ENCODE measurements around the gene GABARAPL1. TPM values are rescaled to one million over a fixed set of nuclear protein-coding genes. Genes with fewer than 3 reads are reported as not detected.

GABARAPL1 gene
- total RNA-seq, 1 donor from 2014 or later, result 23.0 TPM

DNA sequence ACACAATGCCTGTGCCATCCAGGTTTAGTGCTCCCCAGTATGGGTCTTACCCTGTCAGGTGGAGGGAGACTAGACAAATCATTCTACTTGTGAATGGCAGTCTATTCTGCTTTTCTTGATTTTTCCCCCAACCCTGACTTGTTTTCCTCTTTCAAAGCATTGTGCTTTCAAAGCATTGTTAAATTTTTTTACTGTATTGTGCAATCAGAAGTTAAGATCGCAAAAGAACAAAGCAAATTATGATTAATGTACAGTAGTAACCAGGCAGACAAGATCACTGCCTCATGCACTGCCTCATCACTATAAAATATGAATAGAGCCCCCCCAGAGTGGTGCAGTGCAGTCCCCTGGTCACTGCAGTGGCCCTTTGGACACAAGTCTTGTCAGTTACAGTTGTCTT lies 14.1 kb downstream of the GABARAPL1 start:
- no peak overlapping the region for H3K27ac ChIP-seq (ENCODE audit: low read depth, low read length)
- no peak overlapping the region for H3K4me3 ChIP-seq (ENCODE audit: low read length in 3 of 3)
- no peaks in the 10 kb centered on the region for H3K27me3 ChIP-seq (ENCODE audit: control insufficient read depth in 3 of 3, insufficient read depth in 3 of 3, low read length in 3 of 3)
- no peaks in the 10 kb centered on the region for H3K9me3 ChIP-seq (ENCODE audit: control insufficient read depth in 3 of 3, low read length in 3 of 3)
- peaks cover 23 to 27% (median 26%) of the 10 kb centered on the region in 3 donors for H3K36me3 ChIP-seq (ENCODE audit: control insufficient read depth in 3 of 3, insufficient read depth in 3 of 3, low read length in 3 of 3)
- no peak overlapping the region for H3K9ac ChIP-seq (ENCODE audit: low read depth in 1 of 3, low read length in 3 of 3)
- peaks cover 0 to 2% (median 0%) of the 10 kb centered on the region in 3 donors for H3K4me1 ChIP-seq (ENCODE audit: control insufficient read depth in 3 of 3, insufficient read depth in 3 of 3, low read length in 3 of 3)

DNA sequence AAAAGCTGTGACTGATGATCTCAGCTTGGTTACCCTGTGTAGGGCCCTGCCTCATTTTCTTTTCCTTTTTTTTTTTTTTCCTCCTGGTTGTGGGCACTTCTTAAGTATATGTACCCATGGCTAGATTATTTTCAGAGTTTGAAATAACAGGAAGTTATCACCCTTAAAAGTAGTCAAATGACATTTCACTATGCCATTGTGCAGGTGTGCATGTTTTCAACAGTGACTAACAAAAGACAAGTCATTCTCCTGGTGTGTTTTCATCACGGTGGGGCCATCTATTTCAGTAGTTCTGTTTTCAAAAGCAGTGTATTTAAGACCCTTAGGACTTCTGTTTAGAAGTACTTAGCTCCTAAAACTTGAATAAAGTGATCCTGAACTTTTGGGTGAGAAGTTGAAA lies 15.0 kb downstream of the GABARAPL1 start:
- no peak overlapping the region for H3K27ac ChIP-seq (ENCODE audit: low read depth, low read length)
- H3K27me3 ChIP-seq (ENCODE audit: control insufficient read depth in 3 of 3, insufficient read depth in 3 of 3, low read length in 3 of 3), result no peaks in the 10 kb centered on the region
- peaks cover 14 to 18% (median 17%) of the 10 kb centered on the region in 3 donors for H3K36me3 ChIP-seq (ENCODE audit: control insufficient read depth in 3 of 3, insufficient read depth in 3 of 3, low read length in 3 of 3)
- no peak overlapping the region for H3K9ac ChIP-seq (ENCODE audit: low read depth in 1 of 3, low read length in 3 of 3)
- no peak overlapping the region for H3K4me3 ChIP-seq (ENCODE audit: low read length in 3 of 3)
- H3K9me3 ChIP-seq (ENCODE audit: control insufficient read depth in 3 of 3, low read length in 3 of 3), result no peaks in the 10 kb centered on the region
- H3K4me1 ChIP-seq (ENCODE audit: control insufficient read depth in 3 of 3, insufficient read depth in 3 of 3, low read length in 3 of 3), result peaks cover 0 to 2% (median 0%) of the 10 kb centered on the region in 3 donors

DNA sequence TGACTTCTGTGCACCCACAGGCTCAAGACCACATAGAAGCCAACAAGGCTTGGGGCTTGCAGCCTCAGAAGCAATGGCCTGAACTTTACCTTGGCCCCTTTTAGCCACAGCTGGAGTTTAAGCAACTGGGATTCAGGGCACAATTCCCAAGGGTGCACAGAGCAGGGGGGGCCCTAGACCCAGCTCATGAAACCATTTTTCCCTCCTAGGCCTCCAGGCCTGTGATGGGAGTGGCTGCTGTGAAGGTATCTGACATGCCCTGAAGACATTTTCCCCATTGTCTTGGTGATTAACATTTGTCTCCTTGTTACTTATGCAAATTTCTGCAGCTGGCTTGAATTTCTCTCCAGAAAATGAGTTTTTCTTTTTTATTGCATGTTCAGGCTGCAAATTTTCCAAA lies 21.9 kb downstream of the GABARAPL1 start:
- no peaks in the 10 kb centered on the region for H3K27me3 ChIP-seq (ENCODE audit: control insufficient read depth in 3 of 3, insufficient read depth in 3 of 3, low read length in 3 of 3)
- H3K4me1 ChIP-seq (ENCODE audit: control insufficient read depth in 3 of 3, insufficient read depth in 3 of 3, low read length in 3 of 3), result no peaks in the 10 kb centered on the region
- no peaks in the 10 kb centered on the region for H3K36me3 ChIP-seq (ENCODE audit: control insufficient read depth in 3 of 3, insufficient read depth in 3 of 3, low read length in 3 of 3)
- no peak overlapping the region for H3K9ac ChIP-seq (ENCODE audit: low read depth in 1 of 3, low read length in 3 of 3)
- no peaks in the 10 kb centered on the region for H3K9me3 ChIP-seq (ENCODE audit: control insufficient read depth in 3 of 3, low read length in 3 of 3)
- no peak overlapping the region for H3K27ac ChIP-seq (ENCODE audit: low read depth, low read length)
- H3K4me3 ChIP-seq (ENCODE audit: low read length in 3 of 3), result no peak overlapping the region

DNA sequence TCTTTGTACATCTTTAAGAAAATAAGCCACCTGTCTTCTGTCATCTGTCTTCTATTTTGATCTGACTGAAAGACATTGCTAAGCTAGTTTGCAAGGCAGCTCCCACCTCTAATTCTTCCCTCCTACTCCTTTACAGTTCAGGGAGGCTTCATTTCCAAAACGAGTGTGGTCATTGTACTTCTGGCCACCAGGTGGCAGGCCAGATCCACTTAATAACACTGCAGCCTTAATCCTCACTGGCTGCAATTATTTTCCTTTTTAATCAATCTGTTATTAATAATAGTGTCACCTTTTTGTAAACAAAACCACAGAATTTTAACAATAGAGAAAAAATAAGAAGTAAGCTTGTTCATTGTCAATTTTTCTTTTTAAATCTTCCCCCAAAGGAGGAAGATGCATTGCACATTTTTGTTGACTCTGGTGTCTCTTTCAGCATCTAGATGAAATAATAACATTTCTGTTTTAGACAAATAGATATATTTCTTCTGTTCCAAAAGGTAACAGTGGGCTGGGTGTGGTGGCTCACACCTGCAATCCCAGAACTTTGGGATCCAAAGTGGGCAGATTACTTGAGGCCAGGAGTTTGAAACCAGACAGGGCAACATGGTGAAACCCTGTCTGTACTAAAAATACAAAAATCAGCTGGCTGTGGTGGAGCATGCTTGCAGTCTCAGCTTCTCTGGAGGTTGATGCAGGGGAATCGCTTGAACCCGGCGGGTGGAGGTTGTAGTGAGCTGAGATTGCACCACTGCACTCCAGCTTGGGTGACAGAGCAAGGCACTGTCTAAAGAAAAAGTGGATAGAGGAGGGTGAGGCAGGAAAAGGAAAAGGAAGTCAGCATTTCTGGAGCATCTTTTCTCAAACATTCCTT lies 23.3 kb downstream of the GABARAPL1 start:
- Histone ChIP-seq H3K9ac (ENCODE audit: low read depth in 1 of 3, low read length in 3 of 3) (no peak overlapping the region), H3K36me3 (ENCODE audit: control insufficient read depth in 3 of 3, insufficient read depth in 3 of 3, low read length in 3 of 3) (no peaks in the 10 kb centered on the region), H3K27me3 (ENCODE audit: control insufficient read depth in 3 of 3, insufficient read depth in 3 of 3, low read length in 3 of 3) (no peaks in the 10 kb centered on the region), H3K27ac (ENCODE audit: low read depth, low read length) (no peak overlapping the region), H3K4me1 (ENCODE audit: control insufficient read depth in 3 of 3, insufficient read depth in 3 of 3, low read length in 3 of 3) (no peaks in the 10 kb centered on the region), H3K4me3 (ENCODE audit: low read length in 3 of 3) (no peak overlapping the region), H3K9me3 (ENCODE audit: control insufficient read depth in 3 of 3, low read length in 3 of 3) (no peaks in the 10 kb centered on the region)

DNA sequence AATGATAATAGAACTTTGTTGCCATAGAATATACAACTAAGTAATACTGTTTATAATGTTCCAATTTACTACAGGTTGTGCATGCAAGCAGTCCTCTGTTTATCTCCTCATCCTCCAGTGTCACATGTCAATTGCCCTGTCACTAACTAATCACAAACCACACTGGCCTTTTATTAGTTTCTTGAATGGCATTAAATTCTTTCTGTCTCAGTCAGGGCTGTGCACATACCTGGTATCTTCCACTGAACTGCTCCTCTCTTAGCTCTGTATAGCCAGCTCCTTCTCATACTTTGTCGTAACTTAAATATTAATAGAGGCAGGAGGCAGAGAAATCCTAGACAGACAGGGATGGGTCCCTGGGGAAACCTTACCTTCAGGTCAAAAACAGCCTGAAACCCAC lies 24.0 kb downstream of the GABARAPL1 start:
- H3K4me1 ChIP-seq (ENCODE audit: control insufficient read depth in 3 of 3, insufficient read depth in 3 of 3, low read length in 3 of 3), result no peaks in the 10 kb centered on the region
- H3K9ac ChIP-seq (ENCODE audit: low read depth in 1 of 3, low read length in 3 of 3), result no peak overlapping the region
- no peaks in the 10 kb centered on the region for H3K27me3 ChIP-seq (ENCODE audit: control insufficient read depth in 3 of 3, insufficient read depth in 3 of 3, low read length in 3 of 3)
- no peak overlapping the region for H3K4me3 ChIP-seq (ENCODE audit: low read length in 3 of 3)
- no peak overlapping the region for H3K27ac ChIP-seq (ENCODE audit: low read depth, low read length)
- H3K9me3 ChIP-seq (ENCODE audit: control insufficient read depth in 3 of 3, low read length in 3 of 3), result no peaks in the 10 kb centered on the region
- no peaks in the 10 kb centered on the region for H3K36me3 ChIP-seq (ENCODE audit: control insufficient read depth in 3 of 3, insufficient read depth in 3 of 3, low read length in 3 of 3)

DNA sequence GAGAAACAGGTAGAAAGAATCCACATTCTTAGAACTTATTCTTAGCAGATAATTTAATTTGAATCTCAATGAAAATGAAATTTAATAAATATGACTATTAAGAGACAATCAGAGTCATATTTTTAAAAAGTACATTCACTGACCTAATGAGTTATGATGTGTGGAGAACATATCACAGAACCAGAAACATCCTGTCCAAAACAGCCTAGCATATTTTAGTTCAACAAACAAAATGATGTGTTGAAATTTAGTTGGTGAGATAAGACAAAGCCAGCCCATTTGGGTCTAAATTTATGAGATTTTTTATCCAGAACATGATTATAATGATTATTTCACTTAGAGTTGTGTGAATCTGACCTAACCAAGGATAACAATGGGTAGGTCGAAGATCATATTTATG lies 25.8 kb downstream of the GABARAPL1 start:
- Histone ChIP-seq H3K9ac (ENCODE audit: low read depth in 1 of 3, low read length in 3 of 3) (no peak overlapping the region), H3K27me3 (ENCODE audit: control insufficient read depth in 3 of 3, insufficient read depth in 3 of 3, low read length in 3 of 3) (no peaks in the 10 kb centered on the region), H3K4me3 (ENCODE audit: low read length in 3 of 3) (no peak overlapping the region), H3K27ac (ENCODE audit: low read depth, low read length) (no peak overlapping the region), H3K4me1 (ENCODE audit: control insufficient read depth in 3 of 3, insufficient read depth in 3 of 3, low read length in 3 of 3) (no peaks in the 10 kb centered on the region), H3K9me3 (ENCODE audit: control insufficient read depth in 3 of 3, low read length in 3 of 3) (no peaks in the 10 kb centered on the region), H3K36me3 (ENCODE audit: control insufficient read depth in 3 of 3, insufficient read depth in 3 of 3, low read length in 3 of 3) (no peaks in the 10 kb centered on the region)

DNA sequence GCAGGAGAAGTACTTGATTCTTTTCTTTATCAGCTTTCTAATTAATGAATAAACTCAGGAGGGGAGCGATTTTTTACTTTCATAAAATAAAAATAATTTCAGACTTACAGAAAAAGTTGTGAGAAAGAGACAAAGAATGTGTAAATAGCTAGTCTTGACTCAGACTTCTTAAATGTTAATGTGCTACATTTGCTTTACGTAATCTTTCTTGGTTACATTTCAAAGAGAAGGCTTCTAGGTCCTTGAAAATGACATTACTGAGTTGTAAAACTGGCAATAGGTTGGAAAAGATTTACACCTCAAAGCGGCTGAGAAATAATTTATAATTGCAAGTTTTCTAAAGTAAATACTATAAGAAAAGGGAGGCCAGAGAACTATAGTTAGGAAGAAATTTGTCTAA lies 28.6 kb downstream of the GABARAPL1 start:
- Histone ChIP-seq H3K36me3 (ENCODE audit: control insufficient read depth in 3 of 3, insufficient read depth in 3 of 3, low read length in 3 of 3) (no peaks in the 10 kb centered on the region), H3K9ac (ENCODE audit: low read depth in 1 of 3, low read length in 3 of 3) (no peak overlapping the region), H3K4me3 (ENCODE audit: low read length in 3 of 3) (no peak overlapping the region)

DNA sequence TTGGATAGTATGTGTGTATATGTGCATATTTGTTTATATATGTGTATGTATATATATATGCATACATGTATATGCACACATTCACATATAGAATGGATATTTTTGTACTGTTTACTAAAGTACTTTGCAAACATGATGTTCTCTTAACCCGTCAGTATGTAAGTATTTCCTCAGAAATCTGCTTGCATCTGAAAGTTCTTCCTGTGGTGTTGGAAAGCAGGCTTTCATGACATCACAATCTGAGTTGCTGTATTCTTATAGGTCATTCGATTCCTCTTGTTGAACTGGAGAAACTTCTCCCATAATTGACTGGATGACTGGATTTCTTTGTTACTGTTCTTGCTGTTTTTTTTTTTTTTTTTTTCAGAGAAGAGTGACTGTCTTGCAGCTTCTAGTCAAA lies 29.1 kb downstream of the GABARAPL1 start:
- Histone ChIP-seq H3K27me3 (ENCODE audit: control insufficient read depth in 3 of 3, insufficient read depth in 3 of 3, low read length in 3 of 3) (no peaks in the 10 kb centered on the region), H3K27ac (ENCODE audit: low read depth, low read length) (no peak overlapping the region), H3K9ac (ENCODE audit: low read depth in 1 of 3, low read length in 3 of 3) (no peak overlapping the region), H3K9me3 (ENCODE audit: control insufficient read depth in 3 of 3, low read length in 3 of 3) (no peaks in the 10 kb centered on the region), H3K36me3 (ENCODE audit: control insufficient read depth in 3 of 3, insufficient read depth in 3 of 3, low read length in 3 of 3) (no peaks in the 10 kb centered on the region), H3K4me1 (ENCODE audit: control insufficient read depth in 3 of 3, insufficient read depth in 3 of 3, low read length in 3 of 3) (no peaks in the 10 kb centered on the region), H3K4me3 (ENCODE audit: low read length in 3 of 3) (no peak overlapping the region)

More for the DNA sequence above, 28.6 kb downstream of the GABARAPL1 start:
- Histone ChIP-seq H3K4me1 (ENCODE audit: control insufficient read depth in 3 of 3, insufficient read depth in 3 of 3, low read length in 3 of 3) (no peaks in the 10 kb centered on the region), H3K9me3 (ENCODE audit: control insufficient read depth in 3 of 3, low read length in 3 of 3) (no peaks in the 10 kb centered on the region), H3K27me3 (ENCODE audit: control insufficient read depth in 3 of 3, insufficient read depth in 3 of 3, low read length in 3 of 3) (no peaks in the 10 kb centered on the region), H3K27ac (ENCODE audit: low read depth, low read length) (no peak overlapping the region)

DNA sequence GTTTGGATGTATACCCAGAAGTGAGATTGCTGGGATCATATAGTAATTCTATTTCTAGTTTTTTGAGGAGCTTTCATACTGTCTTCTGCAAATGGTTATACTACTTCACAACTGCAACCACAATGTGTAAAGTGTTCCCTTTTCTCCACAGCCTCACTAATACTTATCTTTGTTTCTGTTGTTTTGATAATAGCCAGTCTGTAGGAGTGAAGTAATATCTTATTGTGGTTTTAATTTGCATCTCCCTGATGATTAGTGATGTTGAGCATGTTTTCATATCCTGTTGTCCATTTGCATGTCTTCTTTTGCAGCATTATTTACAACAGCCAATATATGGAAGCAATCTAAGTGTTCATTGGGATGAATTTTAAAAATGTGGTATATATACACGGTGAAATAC lies 29.9 kb downstream of the GABARAPL1 start:
- H3K9me3 ChIP-seq (ENCODE audit: control insufficient read depth in 3 of 3, low read length in 3 of 3), result no peaks in the 10 kb centered on the region
- no peak overlapping the region for H3K9ac ChIP-seq (ENCODE audit: low read depth in 1 of 3, low read length in 3 of 3)
- no peak overlapping the region for H3K27ac ChIP-seq (ENCODE audit: low read depth, low read length)
- H3K27me3 ChIP-seq (ENCODE audit: control insufficient read depth in 3 of 3, insufficient read depth in 3 of 3, low read length in 3 of 3), result no peaks in the 10 kb centered on the region
- no peaks in the 10 kb centered on the region for H3K4me1 ChIP-seq (ENCODE audit: control insufficient read depth in 3 of 3, insufficient read depth in 3 of 3, low read length in 3 of 3)
- H3K4me3 ChIP-seq (ENCODE audit: low read length in 3 of 3), result no peak overlapping the region
- no peaks in the 10 kb centered on the region for H3K36me3 ChIP-seq (ENCODE audit: control insufficient read depth in 3 of 3, insufficient read depth in 3 of 3, low read length in 3 of 3)

DNA sequence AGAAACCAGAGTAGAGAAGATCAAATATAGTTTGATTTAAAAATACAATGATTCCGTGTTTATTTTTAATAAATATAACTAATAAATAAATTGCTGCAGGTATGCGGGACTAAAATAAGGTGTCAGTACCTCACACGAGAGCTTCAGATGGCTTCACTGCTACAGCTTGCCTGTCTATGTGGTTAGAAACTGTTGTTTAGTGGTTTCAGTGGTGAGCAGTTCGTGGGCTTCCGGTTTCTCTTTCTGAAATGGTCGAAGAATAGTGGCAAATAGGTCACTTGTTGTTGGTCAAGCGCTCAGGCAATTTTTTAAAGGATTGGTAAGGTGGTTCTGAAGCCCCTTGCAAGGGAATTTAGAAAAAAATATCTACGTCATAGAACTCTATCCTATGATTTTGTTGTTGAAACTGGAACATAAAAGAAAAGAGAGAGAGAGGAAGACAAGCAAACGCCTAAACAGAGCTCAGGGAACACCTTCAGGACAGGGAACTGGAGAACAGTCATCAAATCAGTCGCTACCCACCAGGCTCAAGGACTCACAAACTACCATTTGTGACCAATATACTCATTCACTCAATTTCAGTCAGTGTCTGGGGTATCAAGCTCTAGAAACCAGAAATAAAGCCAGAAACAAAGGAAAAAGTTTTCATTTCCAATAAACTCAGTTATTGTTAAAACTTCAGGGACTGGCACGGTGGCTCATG lies 31.3 kb downstream of the GABARAPL1 start:
- no peak overlapping the region for H3K27ac ChIP-seq (ENCODE audit: low read depth, low read length)

More for the DNA sequence above, 31.3 kb downstream of the GABARAPL1 start:
- H3K9ac ChIP-seq (ENCODE audit: low read depth in 1 of 3, low read length in 3 of 3), result no peak overlapping the region
- H3K27me3 ChIP-seq (ENCODE audit: control insufficient read depth in 3 of 3, insufficient read depth in 3 of 3, low read length in 3 of 3), result no peaks in the 10 kb centered on the region
- H3K36me3 ChIP-seq (ENCODE audit: control insufficient read depth in 3 of 3, insufficient read depth in 3 of 3, low read length in 3 of 3), result no peaks in the 10 kb centered on the region
- no peaks in the 10 kb centered on the region for H3K4me1 ChIP-seq (ENCODE audit: control insufficient read depth in 3 of 3, insufficient read depth in 3 of 3, low read length in 3 of 3)
- no peaks in the 10 kb centered on the region for H3K9me3 ChIP-seq (ENCODE audit: control insufficient read depth in 3 of 3, low read length in 3 of 3)
- H3K4me3 ChIP-seq (ENCODE audit: low read length in 3 of 3), result no peak overlapping the region

Measured in skeletal muscle tissue (tissue), 4 donors.